Omental fat pad (tissue), 4 donors: ENCODE measurements around the gene BAZ2A. TPM values are rescaled to one million over a fixed set of nuclear protein-coding genes. Genes with fewer than 3 reads are reported as not detected.

Experiments
- ATAC-seq: fragments of 150-250 bp; one replicate; pipeline ENCODE4 v1.9.1; 2016; ENCODE audit warnings: mild to moderate bottlenecking, moderate library complexity; ENCODE audit not compliant: low FRiP score
- DNase-seq: peaks from one replicate; pipeline ENCODE4 v3.0.0-alpha.2; 2019; ENCODE audit warnings: low spot score
- total RNA-seq, 4 donors: library from RNA; depleted of rRNA; stranded (reverse); fragments of >200 nt; gene quantifications; one replicate each; pipeline ENCODE4 v1.1.0, GENCODE V29; 2016
- TF ChIP-seq, protein P1 (sequence below), 3 donors: fragments of 450-650 bp; IDR thresholded peaks; one replicate each; pipeline ENCODE4 v1.5.1; 2016 to 2017; ENCODE audit warnings: antibody characterized with exemption in 3 of 3, mild to moderate bottlenecking in 3 of 3, moderate library complexity in 2 of 3

The BAZ2A gene
- total RNA-seq, 4 donors from 2014 or later, result 43.1 to 124 (median 74.1) TPM

DNA sequence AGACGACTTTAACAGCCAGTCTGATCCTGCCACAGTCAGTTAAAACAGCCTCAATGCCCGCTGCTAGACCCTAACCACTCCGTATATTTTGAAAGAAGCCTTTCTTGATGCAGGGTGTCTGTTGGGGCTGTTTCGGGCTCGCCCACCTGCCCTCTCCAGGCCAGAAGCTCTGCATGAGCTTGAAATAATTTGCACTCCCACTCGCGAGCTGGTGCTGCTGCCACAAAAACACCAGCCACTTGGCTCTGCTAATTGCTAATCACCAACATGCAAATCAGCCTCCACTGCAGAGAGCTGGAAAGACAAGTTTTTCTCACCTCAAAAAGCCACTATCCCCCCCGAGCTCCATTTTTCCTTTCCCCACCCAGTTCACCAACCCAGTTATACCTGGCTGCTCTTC is 15.5 kb downstream of the BAZ2A start:
- TF ChIP-seq, protein P1, sequence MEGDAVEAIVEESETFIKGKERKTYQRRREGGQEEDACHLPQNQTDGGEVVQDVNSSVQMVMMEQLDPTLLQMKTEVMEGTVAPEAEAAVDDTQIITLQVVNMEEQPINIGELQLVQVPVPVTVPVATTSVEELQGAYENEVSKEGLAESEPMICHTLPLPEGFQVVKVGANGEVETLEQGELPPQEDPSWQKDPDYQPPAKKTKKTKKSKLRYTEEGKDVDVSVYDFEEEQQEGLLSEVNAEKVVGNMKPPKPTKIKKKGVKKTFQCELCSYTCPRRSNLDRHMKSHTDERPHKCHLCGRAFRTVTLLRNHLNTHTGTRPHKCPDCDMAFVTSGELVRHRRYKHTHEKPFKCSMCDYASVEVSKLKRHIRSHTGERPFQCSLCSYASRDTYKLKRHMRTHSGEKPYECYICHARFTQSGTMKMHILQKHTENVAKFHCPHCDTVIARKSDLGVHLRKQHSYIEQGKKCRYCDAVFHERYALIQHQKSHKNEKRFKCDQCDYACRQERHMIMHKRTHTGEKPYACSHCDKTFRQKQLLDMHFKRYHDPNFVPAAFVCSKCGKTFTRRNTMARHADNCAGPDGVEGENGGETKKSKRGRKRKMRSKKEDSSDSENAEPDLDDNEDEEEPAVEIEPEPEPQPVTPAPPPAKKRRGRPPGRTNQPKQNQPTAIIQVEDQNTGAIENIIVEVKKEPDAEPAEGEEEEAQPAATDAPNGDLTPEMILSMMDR (IDR thresholded peaks at IDR 0.05), result no peak
- ATAC-seq (no peak), DNase-seq (no peak)

DNA sequence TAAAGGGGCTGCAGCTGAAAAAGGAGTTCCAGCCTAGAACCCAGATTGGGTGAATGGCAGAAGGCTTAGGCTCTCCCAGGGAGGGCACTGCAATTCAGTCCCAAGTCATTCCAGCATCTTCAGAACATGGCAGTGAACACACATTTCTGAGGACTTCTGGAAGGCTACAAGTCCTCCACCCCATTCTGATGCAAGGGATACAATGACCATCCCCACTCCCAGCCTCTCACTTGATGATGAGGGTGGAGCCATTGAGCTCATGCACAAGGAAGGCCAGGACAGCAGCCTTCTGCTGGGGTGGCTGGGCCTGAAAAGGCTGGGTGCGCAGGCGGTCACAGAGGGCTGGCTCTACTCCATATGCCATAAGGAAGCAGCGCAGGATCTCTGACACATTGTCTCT is 25.8 kb downstream of the BAZ2A start:
- DNase-seq (no peak), ATAC-seq (no peak)
- TF ChIP-seq, protein P1 (IDR thresholded peaks at IDR 0.05), result no peak

DNA sequence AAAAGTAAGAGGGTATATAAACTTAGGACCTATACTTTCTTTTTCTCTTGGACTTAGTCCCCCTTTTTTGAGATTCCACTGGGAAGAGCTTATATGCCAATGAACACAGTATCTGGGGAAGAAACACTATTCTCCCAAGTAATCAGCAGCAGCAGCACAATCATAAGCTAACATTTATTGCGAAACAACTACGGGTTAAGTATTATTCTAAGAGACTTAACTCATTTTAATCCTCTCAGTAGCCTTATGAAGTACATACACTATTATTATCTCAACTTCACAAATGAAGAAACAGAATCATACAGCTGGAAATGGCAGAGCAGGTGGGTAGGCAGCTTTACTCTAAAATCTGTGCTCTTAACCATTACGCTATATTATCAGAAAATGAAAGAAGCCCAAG is 27.9 kb downstream of the BAZ2A start:
- no peak for ATAC-seq
- TF ChIP-seq, protein P1 (IDR thresholded peaks at IDR 0.05), result no peak
- no peak for DNase-seq

DNA sequence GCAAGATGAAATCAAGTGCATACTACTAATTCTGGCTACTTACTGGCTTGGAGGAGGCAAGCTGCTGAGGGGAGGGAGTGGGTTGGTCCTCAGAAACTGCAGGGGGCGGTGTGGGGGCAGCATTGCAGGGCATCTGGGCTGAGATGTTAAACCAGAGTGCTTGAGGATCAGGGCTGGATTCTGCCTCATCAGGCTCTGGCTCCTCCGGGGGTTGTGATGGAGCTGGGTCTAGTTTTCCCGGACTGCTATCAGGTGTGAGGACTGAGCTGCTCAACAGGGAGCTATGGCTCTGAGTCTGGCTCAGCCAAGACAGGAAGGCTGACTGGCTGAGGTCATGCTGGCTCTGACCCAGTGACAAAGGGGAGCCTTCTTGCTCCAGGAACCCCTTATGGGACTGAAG is 28.6 kb downstream of the BAZ2A start:
- ATAC-seq, result no peak

DNA sequence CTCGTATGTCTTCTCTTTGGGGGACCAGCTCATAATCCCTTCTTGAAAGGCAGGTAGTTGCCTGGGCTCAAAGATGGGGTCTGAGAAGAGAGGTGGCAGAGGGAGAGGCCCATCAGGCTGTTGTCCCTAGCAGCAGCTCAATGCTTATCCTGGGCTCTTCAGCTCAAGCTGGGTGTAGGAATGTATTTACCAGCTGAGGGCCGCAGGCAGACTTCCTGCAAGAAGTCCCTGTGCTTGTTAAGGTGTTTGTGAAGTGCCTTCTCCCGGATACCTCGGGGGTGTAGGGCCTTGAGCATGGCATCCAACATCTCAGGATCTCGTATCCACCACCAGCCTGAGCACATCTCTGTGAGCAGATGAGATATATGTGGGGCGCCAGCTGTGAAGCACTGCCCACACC is 29.4 kb downstream of the BAZ2A start:
- DNase-seq, result no peak
- ATAC-seq, result no peak
- TF ChIP-seq, protein P1 (IDR thresholded peaks at IDR 0.05), result no peak

More for the DNA sequence above, 28.6 kb downstream of the BAZ2A start:
- DNase-seq, result no peak
- TF ChIP-seq, protein P1 (IDR thresholded peaks at IDR 0.05), result no peak

DNA sequence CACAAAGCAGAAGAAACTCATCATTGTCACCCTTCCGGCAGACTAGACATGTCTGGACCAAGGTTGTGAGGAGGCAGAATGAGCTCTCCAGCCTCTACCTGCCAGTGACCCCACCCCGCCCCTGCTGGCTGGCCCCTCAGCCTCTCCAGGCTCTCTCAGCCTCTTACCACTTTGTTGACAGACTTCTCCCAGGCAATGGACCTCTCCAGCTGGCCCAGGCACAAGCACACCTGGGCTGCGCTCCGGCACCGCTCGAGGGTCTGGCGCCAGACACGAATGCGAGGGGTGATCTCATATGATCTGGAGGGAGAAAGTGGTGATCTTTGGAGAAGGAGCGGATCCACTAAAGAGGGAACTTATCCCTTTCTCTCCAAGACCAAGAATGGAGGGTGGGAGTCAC is 30.3 kb downstream of the BAZ2A start:
- DNase-seq, result no peak
- TF ChIP-seq, protein P1 (IDR thresholded peaks at IDR 0.05), result no peak
- ATAC-seq, result no peak

DNA sequence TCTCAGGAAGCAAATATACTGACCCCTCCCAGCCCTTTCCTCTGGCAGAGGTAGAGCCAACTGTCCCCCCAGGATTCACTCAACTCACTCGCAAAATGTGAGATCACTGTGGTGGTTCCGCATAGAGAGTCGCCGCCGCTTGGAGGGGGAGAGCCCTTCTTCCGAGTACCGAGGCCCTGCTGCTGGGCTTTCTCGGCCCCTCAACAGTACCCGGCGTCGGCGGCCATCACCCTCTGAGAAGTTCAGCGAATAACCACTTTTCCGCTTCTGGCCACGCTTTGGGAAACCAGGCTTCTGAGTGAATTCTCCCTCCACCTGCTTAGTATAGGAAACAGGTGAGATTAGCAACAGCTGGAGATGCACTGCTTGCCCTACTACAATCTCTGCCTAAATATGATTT is 31.1 kb downstream of the BAZ2A start:
- no peak for ATAC-seq
- DNase-seq, result no peak
- TF ChIP-seq, protein P1 (IDR thresholded peaks at IDR 0.05), result no peak
